H1 (cell line): ENCODE data around the gene SOX1. TPM values are rescaled to one million over a fixed set of nuclear protein-coding genes. Genes with fewer than 3 reads are reported as not detected.

ENCODE experiments used
- ATF3 ChIP-seq: IDR thresholded peaks from 2 replicates; pipeline ENCODE4 v1.6.1; 2011; ENCODE audit warnings: low read depth, mild to moderate bottlenecking, low read length; ENCODE audit not compliant: insufficient read depth
- CEBPB ChIP-seq: IDR thresholded peaks from 2 replicates; pipeline ENCODE4 v1.6.1; 2012; ENCODE audit warnings: low read depth, low read length
- CHD2 ChIP-seq: IDR thresholded peaks from 2 replicates; pipeline ENCODE4 v1.6.1; 2012; ENCODE audit warnings: low read length, improper control_type of control experiment
- CHD7 ChIP-seq: fragments of 300-600 bp; sonication (generic); IDR thresholded peaks from 2 replicates; pipeline ENCODE4 v1.7.1; 2012; ENCODE audit warnings: low read length, moderate library complexity, mild to moderate bottlenecking, inconsistent platforms; ENCODE audit not compliant: insufficient replicate concordance
- CTCF ChIP-seq, 3 experiments: IDR thresholded peaks; 1 replicate in 2 of 3; 2 replicates in 1 of 3; pipeline versions ENCODE4 v1.5.1 to v1.6.1; 2011; ENCODE audit warnings: low read length in 3 of 3, mild to moderate bottlenecking in 3 of 3, inconsistent platforms in 2 of 3, low read depth in 1 of 3, moderate library complexity in 1 of 3; ENCODE audit not compliant: insufficient read depth in 1 of 3; ENCODE audit errors: control extremely low read depth in 1 of 3
- MAFK ChIP-seq: IDR thresholded peaks from 2 replicates; pipeline ENCODE4 v1.6.1; 2012; ENCODE audit warnings: low read depth, mild to moderate bottlenecking, improper control_type of control experiment, low read length
- POLR2A ChIP-seq, 2 experiments: IDR thresholded peaks; 1 replicate in 1 of 2; 2 replicates in 1 of 2; pipeline ENCODE4 v1.6.1; 2011; ENCODE audit warnings: low read depth in 2 of 2, low read length in 2 of 2, mild to moderate bottlenecking in 2 of 2; ENCODE audit errors: control extremely low read depth in 1 of 2
- RFX5 ChIP-seq: IDR thresholded peaks from 2 replicates; pipeline ENCODE4 v1.6.1; 2011; ENCODE audit warnings: low read depth, low read length, improper control_type of control experiment, borderline replicate concordance
- SIRT6 ChIP-seq: IDR thresholded peaks from one replicate; pipeline ENCODE4 v1.7.1; 2012; ENCODE audit warnings: low read length, inconsistent platforms
- TEAD4 ChIP-seq: IDR thresholded peaks from 2 replicates; pipeline ENCODE4 v1.6.1; 2012; ENCODE audit warnings: low read depth, low read length, inconsistent platforms, mixed read lengths
- polyA plus RNA-seq, 7 experiments: library from polyadenylated mRNA; depleted of rRNA in 3 of 7; stranded (reverse) in 5 of 7; unstranded in 2 of 7; fragments of >200 nt in 5 of 7; fragments of 200-250 nt in 2 of 7; gene quantifications; 1 replicate in 5 of 7; 2 replicates in 1 of 7; 4 replicates in 1 of 7; pipeline versions ENCODE4 v1.2.1 to v1.2.3, GENCODE V29; 2011 to 2013; ENCODE audit warnings: missing spikeins in 2 of 7, mixed read lengths in 2 of 7
- total RNA-seq: library from RNA; stranded (reverse); fragmentation: NEBNext Ultra II Directional; extraction: Animal tissue kit (Norgen Biotek cat#: 25700); gene quantifications from 2 replicates; pipeline ENCODE4 v1.2.1, GENCODE V29; 2021

Gene SOX1
- total and polyA plus RNA-seq, 2 of the 8 experiments (the other 6 are each of a cell fraction or from before 2014, with no cell fraction given), result 0.03 to 0.09 TPM

DNA sequence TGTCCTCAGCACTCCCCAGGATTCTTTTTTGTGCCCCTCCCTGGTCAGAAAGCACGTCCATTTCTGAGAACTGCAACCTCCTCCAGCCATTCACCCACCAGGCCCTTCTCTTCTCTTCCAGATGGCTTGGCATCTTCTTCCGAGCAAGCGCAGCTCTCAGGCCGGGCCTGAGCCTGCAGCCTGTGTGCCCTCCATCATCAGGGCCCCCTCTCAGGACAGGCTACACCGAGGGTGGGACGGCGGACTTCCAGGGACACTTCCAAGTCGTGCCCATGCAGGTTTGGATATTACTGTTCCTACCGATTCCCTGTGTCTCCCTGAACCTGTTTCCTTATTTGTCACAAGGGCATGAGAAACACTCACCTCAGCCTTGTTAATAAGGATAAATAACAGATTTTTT, 28.4 kb downstream of the SOX1 start (continued):
- TF ChIP-seq CHD7 (no peak), TEAD4 (no peak), SIRT6 (no peak), RFX5 (no peak), MAFK (no peak), CEBPB (no peak), ATF3 (no peak), CHD2 (no peak), POLR2A (IDR thresholded peaks at IDR 0.05; ENCODE audit: control extremely low read depth in 1 of 2, low read depth in 2 of 2, low read length in 2 of 2) (no peak), CTCF (IDR thresholded peaks at IDR 0.05; ENCODE audit: control extremely low read depth in 1 of 3, insufficient read depth in 1 of 3, low read depth in 1 of 3, low read length in 3 of 3) (no peak)
